ENCODE results near the gene IFT20. TPM values are rescaled to one million over a fixed set of nuclear protein-coding genes. Genes with fewer than 3 reads are reported as not detected.
A peak's percentile ranks its signal among the peaks of the same experiment; 100 is the strongest.

Gene IFT20
- total RNA-seq, 1 donor from 2014 or later = 33.3 TPM

DNA sequence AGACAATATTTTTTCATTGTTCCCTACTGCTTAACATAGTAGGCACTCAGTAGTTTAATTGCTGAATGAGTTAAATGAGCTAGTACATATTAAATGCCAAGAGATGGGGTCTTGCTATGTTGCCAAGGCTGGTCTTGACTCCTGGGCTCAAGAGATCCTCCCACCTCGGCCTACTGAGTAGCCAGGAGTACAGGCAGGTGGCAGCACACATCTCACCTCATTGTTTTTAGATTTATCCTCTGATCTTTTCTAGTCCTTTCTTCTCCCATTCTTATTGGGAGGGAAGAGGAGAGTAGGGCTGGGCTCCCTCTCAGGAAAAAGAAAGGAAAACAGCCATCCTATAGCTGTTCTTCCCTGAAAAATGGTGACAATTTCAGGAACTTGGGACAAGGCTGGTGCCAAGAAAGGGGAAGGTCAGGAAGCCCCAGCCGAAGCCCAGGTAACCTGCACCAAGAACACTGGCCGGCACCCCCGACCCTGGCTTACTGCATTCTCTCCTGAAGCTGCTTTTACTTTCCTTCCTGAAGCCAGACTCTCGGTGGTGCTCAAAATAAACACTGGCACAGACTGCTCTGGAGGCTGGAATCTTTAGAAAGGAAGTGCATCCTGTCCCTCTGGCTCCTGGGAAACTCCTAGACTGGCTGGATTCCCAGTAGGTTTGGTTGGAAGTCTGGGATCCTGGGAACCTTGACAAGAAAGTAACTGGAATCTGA lies 2.9 kb upstream of the IFT20 start:
- Histone ChIP-seq H3K4me3 (peak overlapping the region; percentile 16), H3K27me3 (no peaks in the 10 kb centered on the region), H3K4me1 (peaks cover 31% of the 10 kb centered on the region), H3K9me3 (no peaks in the 10 kb centered on the region), H3K36me3 (peaks cover 40% of the 10 kb centered on the region), H3K27ac (peak overlapping the region; percentile 66)
- TF ChIP-seq, protein P1, sequence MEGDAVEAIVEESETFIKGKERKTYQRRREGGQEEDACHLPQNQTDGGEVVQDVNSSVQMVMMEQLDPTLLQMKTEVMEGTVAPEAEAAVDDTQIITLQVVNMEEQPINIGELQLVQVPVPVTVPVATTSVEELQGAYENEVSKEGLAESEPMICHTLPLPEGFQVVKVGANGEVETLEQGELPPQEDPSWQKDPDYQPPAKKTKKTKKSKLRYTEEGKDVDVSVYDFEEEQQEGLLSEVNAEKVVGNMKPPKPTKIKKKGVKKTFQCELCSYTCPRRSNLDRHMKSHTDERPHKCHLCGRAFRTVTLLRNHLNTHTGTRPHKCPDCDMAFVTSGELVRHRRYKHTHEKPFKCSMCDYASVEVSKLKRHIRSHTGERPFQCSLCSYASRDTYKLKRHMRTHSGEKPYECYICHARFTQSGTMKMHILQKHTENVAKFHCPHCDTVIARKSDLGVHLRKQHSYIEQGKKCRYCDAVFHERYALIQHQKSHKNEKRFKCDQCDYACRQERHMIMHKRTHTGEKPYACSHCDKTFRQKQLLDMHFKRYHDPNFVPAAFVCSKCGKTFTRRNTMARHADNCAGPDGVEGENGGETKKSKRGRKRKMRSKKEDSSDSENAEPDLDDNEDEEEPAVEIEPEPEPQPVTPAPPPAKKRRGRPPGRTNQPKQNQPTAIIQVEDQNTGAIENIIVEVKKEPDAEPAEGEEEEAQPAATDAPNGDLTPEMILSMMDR (IDR thresholded peaks at IDR 0.05) = no peak
- no peak for DNase-seq
- no peak for ATAC-seq
- intact Hi-C loops (cut with DNase I) = no loop called here

DNA sequence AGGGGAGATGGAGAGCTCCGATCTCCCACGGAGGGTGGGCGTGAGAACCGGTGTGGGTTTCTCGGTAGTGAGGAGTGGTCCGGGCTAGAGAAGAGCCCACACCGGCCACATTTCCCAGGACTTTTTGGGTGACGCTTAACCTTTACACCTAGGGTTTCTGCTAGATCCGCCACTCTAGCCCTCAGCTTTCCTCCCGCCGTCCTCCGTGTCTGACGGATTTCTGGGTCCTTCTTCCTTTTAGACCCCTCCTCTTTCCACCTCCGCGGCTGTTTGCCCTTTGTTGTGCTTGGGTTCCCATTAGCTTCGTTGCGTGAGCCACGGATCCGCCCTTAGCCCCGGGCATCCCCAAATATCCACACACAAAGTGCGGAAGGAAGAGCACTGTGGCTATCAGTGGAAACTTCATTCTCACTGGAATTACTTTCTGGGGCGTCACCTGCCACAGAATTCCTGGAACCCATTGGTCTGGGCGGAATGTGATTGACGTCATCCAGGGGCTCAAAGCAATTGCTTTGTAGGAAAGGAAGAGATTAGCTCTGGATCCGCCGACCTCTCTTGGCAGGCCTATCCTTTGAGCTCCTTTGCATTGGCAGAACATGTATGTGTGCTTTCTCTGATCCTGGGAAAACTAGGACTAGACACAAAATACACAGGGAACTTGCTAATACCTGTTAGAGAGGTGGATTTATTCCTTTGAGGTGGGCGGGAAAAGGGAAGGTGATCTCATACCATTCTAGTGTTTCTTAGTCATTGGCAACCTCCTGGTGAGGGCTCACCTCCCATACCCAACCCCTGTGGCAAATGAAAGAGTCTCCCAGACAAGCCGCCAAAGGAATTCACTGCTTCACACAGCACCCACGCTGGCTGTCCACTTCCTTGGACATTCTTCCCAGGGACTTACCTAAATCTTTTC lies 943 bp upstream of the IFT20 start:
- H3K9me3 ChIP-seq = no peaks in the 10 kb centered on the region
- H3K27ac ChIP-seq = peak overlapping the region; percentile 95
- DNase-seq = peak; percentile 71
- peaks cover 30% of the 10 kb centered on the region for H3K36me3 ChIP-seq
- ATAC-seq = peak; percentile 12
- H3K27me3 ChIP-seq = no peaks in the 10 kb centered on the region
- peak overlapping the region; percentile 88 for H3K4me3 ChIP-seq
- H3K4me1 ChIP-seq = peaks cover 31% of the 10 kb centered on the region
- TF ChIP-seq, protein P1 (IDR thresholded peaks at IDR 0.05) = no peak
- intact Hi-C loops (cut with DNase I) = no loop called here

DNA sequence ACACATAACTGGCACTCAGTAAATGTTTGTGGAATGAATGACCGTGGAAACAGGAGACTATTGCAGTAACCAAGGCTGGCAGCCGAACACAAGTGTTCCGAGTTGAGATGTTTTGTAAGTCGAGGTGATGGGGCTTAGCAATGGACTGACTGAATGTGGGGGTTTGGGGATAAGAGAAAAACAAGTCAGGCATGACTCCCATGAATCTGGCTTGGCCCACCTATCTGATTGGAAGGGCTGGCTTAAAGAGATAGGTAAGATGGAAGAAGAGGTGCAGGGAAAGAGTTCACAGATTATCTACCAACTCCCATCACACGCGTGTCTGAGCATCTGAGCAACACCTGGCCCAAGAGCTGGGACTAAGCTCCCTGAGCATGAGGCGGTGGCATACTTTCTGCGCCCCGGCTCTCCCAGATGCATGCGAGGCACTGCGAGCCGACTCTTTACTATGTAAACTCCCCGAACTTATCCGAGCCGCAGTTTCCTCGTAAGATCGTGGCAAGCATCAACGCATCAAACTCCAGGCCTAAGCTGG lies 539 bp downstream of the IFT20 start:
- H3K4me1 ChIP-seq = peaks cover 31% of the 10 kb centered on the region
- H3K9me3 ChIP-seq = no peaks in the 10 kb centered on the region
- H3K36me3 ChIP-seq = peaks cover 27% of the 10 kb centered on the region
- TF ChIP-seq, protein P1 (IDR thresholded peaks at IDR 0.05) = no peak
- H3K27ac ChIP-seq = peak overlapping the region; percentile 95
- intact Hi-C loops (cut with DNase I) = no loop called here
- H3K27me3 ChIP-seq = no peaks in the 10 kb centered on the region
- peak overlapping the region; percentile 88 for H3K4me3 ChIP-seq
- ATAC-seq = no peak
- no peak for DNase-seq

DNA sequence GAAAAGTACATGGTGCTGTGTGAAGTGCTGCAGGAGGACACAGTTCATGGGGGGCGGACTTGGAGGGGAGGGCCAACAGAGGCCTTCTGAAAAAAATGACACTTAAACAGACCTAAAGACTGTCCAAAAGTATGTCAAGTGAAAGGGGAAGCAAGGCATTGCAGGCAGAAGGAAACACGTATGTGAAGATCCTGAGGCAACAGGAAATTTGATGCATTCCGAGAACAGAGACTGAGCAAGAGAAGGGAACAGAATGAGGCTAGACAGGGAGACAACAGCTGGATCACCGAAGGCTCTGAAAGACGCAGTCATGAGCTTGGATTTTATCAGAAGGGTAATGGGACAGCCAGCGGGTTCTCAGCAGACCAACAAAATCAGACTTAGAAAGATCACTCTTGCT lies 1.1 kb downstream of the IFT20 start:
- Histone ChIP-seq H3K4me3 (peak overlapping the region; percentile 88), H3K27me3 (no peaks in the 10 kb centered on the region), H3K4me1 (peaks cover 31% of the 10 kb centered on the region), H3K27ac (peak overlapping the region; percentile 95), H3K36me3 (peaks cover 27% of the 10 kb centered on the region), H3K9me3 (no peaks in the 10 kb centered on the region)
- no peak for ATAC-seq
- TF ChIP-seq, protein P1 (IDR thresholded peaks at IDR 0.05) = no peak
- intact Hi-C loops (cut with DNase I) = no loop called here
- DNase-seq = no peak

DNA sequence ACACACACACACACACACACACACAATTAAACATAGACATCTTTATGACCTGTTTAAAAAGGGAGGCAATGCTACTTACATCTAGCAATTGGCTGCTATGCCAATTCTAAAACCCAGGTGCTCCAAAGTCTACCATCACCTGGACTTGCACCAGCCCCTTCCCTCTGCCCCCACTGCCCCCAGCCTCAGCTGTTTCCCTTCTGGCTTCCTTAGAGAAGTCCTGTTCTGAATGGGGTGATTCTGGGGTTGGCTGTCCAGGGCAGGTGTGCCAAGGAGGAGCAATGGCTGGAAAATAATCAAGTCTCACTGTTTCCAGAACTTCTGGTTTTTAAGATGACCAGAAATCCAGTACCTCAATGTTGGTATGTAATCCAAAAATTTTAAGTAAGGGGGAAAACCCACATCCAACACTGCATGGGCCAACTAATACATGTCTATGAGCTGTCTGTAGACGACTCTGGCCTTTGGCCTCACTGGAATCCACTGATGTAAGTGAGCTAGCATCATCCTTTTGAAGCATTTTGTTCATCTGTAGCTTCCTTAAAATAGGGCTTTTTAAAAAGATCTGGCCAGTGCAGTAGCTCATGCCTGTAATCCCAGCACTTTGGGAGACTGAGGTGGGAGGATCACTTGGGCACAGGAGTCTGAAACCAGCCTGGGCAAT lies 2.1 kb downstream of the IFT20 start:
- intact Hi-C loops (cut with DNase I) = no loop called here

More for the DNA sequence above, 2.1 kb downstream of the IFT20 start:
- Histone ChIP-seq H3K27ac (no peak overlapping the region), H3K27me3 (no peaks in the 10 kb centered on the region), H3K4me3 (no peak overlapping the region), H3K9me3 (no peaks in the 10 kb centered on the region), H3K4me1 (peaks cover 33% of the 10 kb centered on the region), H3K36me3 (peaks cover 37% of the 10 kb centered on the region)
- TF ChIP-seq, protein P1 (IDR thresholded peaks at IDR 0.05) = no peak
- no peak for ATAC-seq
- DNase-seq = no peak
